Measurements from ENCODE around the gene EOLA1.
"Not testable (repeated sequence)": the region's sequence is repeated elsewhere in the genome, so short reads cannot be mapped to it uniquely, and the experiment has no call there.

The EOLA1 gene

DNA sequence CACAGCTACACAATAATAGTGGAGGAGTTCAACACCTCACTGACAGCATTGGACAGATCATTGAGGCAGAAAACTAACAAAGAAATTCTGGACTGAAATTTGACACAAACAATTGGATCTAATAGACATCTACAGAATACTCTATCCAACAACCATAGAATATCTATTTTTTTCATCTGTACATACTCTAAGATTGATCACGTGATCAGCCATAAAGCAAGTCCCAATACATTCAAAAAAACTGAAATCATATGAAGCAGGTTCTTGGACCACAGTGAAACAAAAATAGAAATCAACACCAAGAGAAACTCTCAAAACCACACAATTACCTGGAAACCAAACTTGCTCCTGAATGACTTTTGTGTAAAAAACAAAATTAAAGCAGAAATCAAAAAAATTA is 23.5 kb upstream of the EOLA1 start:
- Histone ChIP-seq H3K27ac (ENCODE audit: low read length) (no peak overlapping the region), H3K27me3 (ENCODE audit: control insufficient read depth, insufficient read depth, low read length) (no peaks in the 10 kb centered on the region), H3K4me3 (ENCODE audit: low read length) (no peak overlapping the region), H3K9ac (ENCODE audit: low read length) (no peak overlapping the region), H3K9me3 (ENCODE audit: control insufficient read depth, low read depth, low read length) (peaks cover 20% of the 10 kb centered on the region), H3K4me1 (ENCODE audit: control insufficient read depth, low read depth, low read length) (no peaks in the 10 kb centered on the region), H3K36me3 (ENCODE audit: control insufficient read depth, low read depth, low read length) (no peaks in the 10 kb centered on the region)

GRCh38 chrX:149518236-149518635 is 22.6 kb upstream of the EOLA1 start:
- H3K27ac ChIP-seq (ENCODE audit: low read length), result no peak overlapping the region
- no peaks in the 10 kb centered on the region for H3K4me1 ChIP-seq (ENCODE audit: control insufficient read depth, low read depth, low read length)
- peaks cover 20% of the 10 kb centered on the region for H3K9me3 ChIP-seq (ENCODE audit: control insufficient read depth, low read depth, low read length)

DNA sequence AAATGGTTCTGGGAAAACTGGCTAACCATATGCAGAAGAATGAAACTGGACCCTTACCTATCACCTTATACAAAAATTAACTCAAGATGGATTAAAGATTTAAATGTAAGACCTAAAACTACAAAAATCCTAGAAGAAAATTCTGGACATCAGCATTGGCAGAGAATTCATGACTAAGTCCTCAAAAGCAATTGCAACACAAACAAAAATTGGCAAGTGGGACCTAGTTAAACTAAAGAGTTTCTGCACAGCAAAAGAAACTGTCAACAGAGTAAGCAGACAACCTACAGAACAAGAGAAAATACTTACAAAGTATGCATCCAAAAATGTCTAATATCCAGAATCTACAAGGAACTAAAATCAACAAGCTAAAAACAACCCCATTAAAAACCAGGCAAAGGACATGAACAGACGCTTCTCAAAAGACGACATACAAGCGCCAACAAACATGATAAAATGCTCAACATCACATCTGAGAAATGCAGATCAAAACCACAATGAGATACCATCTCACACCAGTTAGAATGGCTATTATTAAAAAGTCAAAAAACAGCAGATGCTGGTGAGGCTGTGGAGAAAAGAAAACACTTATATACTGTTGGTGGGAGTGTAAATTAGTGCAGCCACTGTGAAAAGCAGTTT is 20.1 kb upstream of the EOLA1 start:
- H3K9ac ChIP-seq (ENCODE audit: low read length); H3K27ac ChIP-seq (ENCODE audit: low read length); H3K27me3 ChIP-seq (ENCODE audit: control insufficient read depth, insufficient read depth, low read length); H3K4me1 ChIP-seq (ENCODE audit: control insufficient read depth, low read depth, low read length); H3K4me3 ChIP-seq (ENCODE audit: low read length); H3K36me3 ChIP-seq (ENCODE audit: control insufficient read depth, low read depth, low read length): not testable (repeated sequence)
- peaks cover 17% of the 10 kb centered on the region for H3K9me3 ChIP-seq (ENCODE audit: control insufficient read depth, low read depth, low read length)

More at GRCh38 chrX:149518236-149518635, 22.6 kb upstream of the EOLA1 start:
- no peak overlapping the region for H3K4me3 ChIP-seq (ENCODE audit: low read length)
- no peak overlapping the region for H3K9ac ChIP-seq (ENCODE audit: low read length)
- no peaks in the 10 kb centered on the region for H3K27me3 ChIP-seq (ENCODE audit: control insufficient read depth, insufficient read depth, low read length)
- no peaks in the 10 kb centered on the region for H3K36me3 ChIP-seq (ENCODE audit: control insufficient read depth, low read depth, low read length)

- no peak overlapping the region for H3K4me3 ChIP-seq (ENCODE audit: low read length)
- no peak overlapping the region for H3K9ac ChIP-seq (ENCODE audit: low read length)
- H3K9me3 ChIP-seq (ENCODE audit: control insufficient read depth, low read depth, low read length), result peaks cover 13% of the 10 kb centered on the region
- H3K4me1 ChIP-seq (ENCODE audit: control insufficient read depth, low read depth, low read length), result no peaks in the 10 kb centered on the region
- H3K27ac ChIP-seq (ENCODE audit: low read length), result no peak overlapping the region
- no peaks in the 10 kb centered on the region for H3K36me3 ChIP-seq (ENCODE audit: control insufficient read depth, low read depth, low read length)
- H3K27me3 ChIP-seq (ENCODE audit: control insufficient read depth, insufficient read depth, low read length), result no peaks in the 10 kb centered on the region
These were observed 19.4 kb upstream of the EOLA1 start for GRCh38 chrX:149521438-149521837.

- H3K4me1 ChIP-seq (ENCODE audit: control insufficient read depth, low read depth, low read length), result no peaks in the 10 kb centered on the region
- H3K27me3 ChIP-seq (ENCODE audit: control insufficient read depth, insufficient read depth, low read length), result no peaks in the 10 kb centered on the region
- peaks cover 7% of the 10 kb centered on the region for H3K9me3 ChIP-seq (ENCODE audit: control insufficient read depth, low read depth, low read length)
- no peak overlapping the region for H3K27ac ChIP-seq (ENCODE audit: low read length)
- no peaks in the 10 kb centered on the region for H3K36me3 ChIP-seq (ENCODE audit: control insufficient read depth, low read depth, low read length)
- H3K4me3 ChIP-seq (ENCODE audit: low read length), result no peak overlapping the region
- no peak overlapping the region for H3K9ac ChIP-seq (ENCODE audit: low read length)
These were observed 17.9 kb upstream of the EOLA1 start for GRCh38 chrX:149522916-149523315.

GRCh38 chrX:149525389-149525788 is 15.4 kb upstream of the EOLA1 start:
- H3K27me3 ChIP-seq (ENCODE audit: control insufficient read depth, insufficient read depth, low read length); H3K4me1 ChIP-seq (ENCODE audit: control insufficient read depth, low read depth, low read length); H3K4me3 ChIP-seq (ENCODE audit: low read length); H3K36me3 ChIP-seq (ENCODE audit: control insufficient read depth, low read depth, low read length); H3K9me3 ChIP-seq (ENCODE audit: control insufficient read depth, low read depth, low read length); H3K27ac ChIP-seq (ENCODE audit: low read length); H3K9ac ChIP-seq (ENCODE audit: low read length): not testable (repeated sequence)

- H3K9me3 ChIP-seq (ENCODE audit: control insufficient read depth, low read depth, low read length); H3K9ac ChIP-seq (ENCODE audit: low read length); H3K36me3 ChIP-seq (ENCODE audit: control insufficient read depth, low read depth, low read length); H3K4me1 ChIP-seq (ENCODE audit: control insufficient read depth, low read depth, low read length); H3K27me3 ChIP-seq (ENCODE audit: control insufficient read depth, insufficient read depth, low read length); H3K27ac ChIP-seq (ENCODE audit: low read length); H3K4me3 ChIP-seq (ENCODE audit: low read length): not testable (repeated sequence)
These were observed 14.9 kb upstream of the EOLA1 start for GRCh38 chrX:149525903-149526302.

DNA sequence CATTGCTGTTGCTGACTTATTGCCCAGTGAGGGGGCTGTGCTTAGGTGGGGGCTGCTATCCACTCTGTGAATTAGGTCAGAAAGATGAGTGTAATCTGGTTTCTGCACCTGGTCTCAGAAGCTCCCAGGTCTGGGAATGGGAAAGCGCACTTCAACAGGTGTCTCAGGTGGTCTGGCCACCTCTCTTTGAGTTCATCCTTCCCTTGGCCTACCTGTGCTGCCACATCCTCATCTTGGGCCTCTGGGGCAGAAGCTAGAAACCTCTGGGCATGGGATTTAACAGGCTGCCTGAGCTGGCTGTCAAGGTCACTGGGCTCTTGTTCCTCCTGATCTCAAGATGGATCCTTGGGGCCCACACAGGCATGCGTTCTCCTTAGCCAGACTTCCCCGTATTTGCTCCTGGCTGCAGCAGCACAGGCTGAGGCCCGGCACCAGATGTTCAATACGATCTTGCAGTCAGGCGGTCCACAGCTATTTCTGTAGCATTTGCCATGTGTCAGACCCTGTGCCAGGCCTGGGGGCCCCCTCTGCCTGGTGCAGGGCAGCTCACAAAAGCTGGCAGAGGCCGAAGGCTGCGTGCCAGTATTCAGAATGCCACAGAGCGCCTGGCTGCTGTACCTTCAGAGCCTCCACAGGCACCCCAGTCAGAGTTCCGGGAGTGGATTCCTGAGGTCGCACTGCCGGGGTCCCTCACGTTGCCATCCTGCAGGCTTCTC is 14.3 kb upstream of the EOLA1 start:
- H3K27me3 ChIP-seq (ENCODE audit: control insufficient read depth, insufficient read depth, low read length); H3K9ac ChIP-seq (ENCODE audit: low read length); H3K27ac ChIP-seq (ENCODE audit: low read length); H3K4me3 ChIP-seq (ENCODE audit: low read length); H3K4me1 ChIP-seq (ENCODE audit: control insufficient read depth, low read depth, low read length); H3K9me3 ChIP-seq (ENCODE audit: control insufficient read depth, low read depth, low read length); H3K36me3 ChIP-seq (ENCODE audit: control insufficient read depth, low read depth, low read length): not testable (repeated sequence)

- Histone ChIP-seq H3K27ac (ENCODE audit: low read length) (no peak overlapping the region), H3K9me3 (ENCODE audit: control insufficient read depth, low read depth, low read length) (peaks cover 7% of the 10 kb centered on the region), H3K4me3 (ENCODE audit: low read length) (no peak overlapping the region), H3K36me3 (ENCODE audit: control insufficient read depth, low read depth, low read length) (no peaks in the 10 kb centered on the region), H3K9ac (ENCODE audit: low read length) (no peak overlapping the region), H3K4me1 (ENCODE audit: control insufficient read depth, low read depth, low read length) (no peaks in the 10 kb centered on the region), H3K27me3 (ENCODE audit: control insufficient read depth, insufficient read depth, low read length) (no peaks in the 10 kb centered on the region)
These were observed 13.1 kb upstream of the EOLA1 start for GRCh38 chrX:149527705-149528104.

- no peak overlapping the region for H3K9ac ChIP-seq (ENCODE audit: low read length)
- H3K27me3 ChIP-seq (ENCODE audit: control insufficient read depth, insufficient read depth, low read length), result no peaks in the 10 kb centered on the region
- H3K27ac ChIP-seq (ENCODE audit: low read length), result no peak overlapping the region
- peaks cover 7% of the 10 kb centered on the region for H3K9me3 ChIP-seq (ENCODE audit: control insufficient read depth, low read depth, low read length)
- no peaks in the 10 kb centered on the region for H3K4me1 ChIP-seq (ENCODE audit: control insufficient read depth, low read depth, low read length)
- no peak overlapping the region for H3K4me3 ChIP-seq (ENCODE audit: low read length)
- no peaks in the 10 kb centered on the region for H3K36me3 ChIP-seq (ENCODE audit: control insufficient read depth, low read depth, low read length)
These were observed 12.4 kb upstream of the EOLA1 start for GRCh38 chrX:149528381-149528780.

DNA sequence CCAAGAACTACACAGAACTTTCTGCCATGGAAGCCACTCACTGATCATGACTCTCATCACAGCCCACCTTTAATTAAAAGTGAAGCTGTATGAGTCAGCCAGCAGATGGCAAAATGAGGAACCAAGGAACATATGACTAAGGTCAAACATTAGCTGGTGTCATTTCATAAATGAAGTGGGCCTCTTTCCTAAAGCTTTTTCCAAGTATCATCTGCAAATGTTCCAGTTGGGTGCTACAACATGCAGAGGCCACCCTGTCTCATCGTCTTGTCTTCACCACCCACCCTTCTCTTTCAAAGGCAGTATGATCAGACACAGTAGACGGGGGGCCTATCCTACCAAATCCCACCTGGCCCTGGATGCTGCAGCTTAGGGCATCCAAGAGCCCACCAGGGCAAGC is 9.2 kb upstream of the EOLA1 start:
- Histone ChIP-seq H3K27me3 (ENCODE audit: control insufficient read depth, insufficient read depth, low read length) (no peaks in the 10 kb centered on the region), H3K4me3 (ENCODE audit: low read length) (no peak overlapping the region), H3K9me3 (ENCODE audit: control insufficient read depth, low read depth, low read length) (peaks cover 3% of the 10 kb centered on the region), H3K27ac (ENCODE audit: low read length) (no peak overlapping the region), H3K4me1 (ENCODE audit: control insufficient read depth, low read depth, low read length) (no peaks in the 10 kb centered on the region), H3K36me3 (ENCODE audit: control insufficient read depth, low read depth, low read length) (no peaks in the 10 kb centered on the region), H3K9ac (ENCODE audit: low read length) (no peak overlapping the region)

DNA sequence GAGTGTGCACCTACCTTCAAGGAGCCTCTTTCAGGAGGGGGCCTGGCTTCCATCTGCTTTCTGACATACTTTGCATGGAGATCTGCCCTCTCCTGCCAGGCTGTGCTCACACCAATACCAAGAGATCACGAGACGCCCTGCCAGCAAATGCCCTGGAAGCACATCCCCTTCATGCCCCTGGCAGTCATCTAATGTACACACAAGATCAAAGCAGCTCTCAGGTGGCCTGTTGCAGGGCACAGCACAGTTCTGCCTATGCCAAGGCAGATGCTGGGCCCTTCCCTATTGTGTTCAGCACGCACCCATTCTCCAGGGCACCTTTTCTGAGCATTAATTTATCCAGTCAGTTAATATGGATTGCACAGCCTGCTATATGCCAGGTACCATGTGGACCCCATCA is 7.9 kb upstream of the EOLA1 start:
- H3K36me3 ChIP-seq (ENCODE audit: control insufficient read depth, low read depth, low read length); H3K9ac ChIP-seq (ENCODE audit: low read length); H3K9me3 ChIP-seq (ENCODE audit: control insufficient read depth, low read depth, low read length); H3K4me3 ChIP-seq (ENCODE audit: low read length); H3K27me3 ChIP-seq (ENCODE audit: control insufficient read depth, insufficient read depth, low read length); H3K27ac ChIP-seq (ENCODE audit: low read length); H3K4me1 ChIP-seq (ENCODE audit: control insufficient read depth, low read depth, low read length): not testable (repeated sequence)

Measured in iPS-18a (cell line).